Measurements from ENCODE around the gene NUP205. TPM values are rescaled to one million over a fixed set of nuclear protein-coding genes. Genes with fewer than 3 reads are reported as not detected.

Gene NUP205
- total and polyA plus RNA-seq, 2 of the 13 experiments (the other 11 are each of a cell fraction or from before 2014, with no cell fraction given), result 46.2 to 87.2 TPM

- no peak for TF ChIP-seq DNMT3B (CRISPR knock-in tag; conservative IDR thresholded peaks at IDR 0.05)
Observed at GRCh38 chr7:135672560-135673359, 115.0 kb downstream of the NUP205 start (continued).

- in situ Hi-C loops (cut with HindIII; ENCODE audit: extremely low pct_ligation_motif_present, low pct_unique_long_range_greater_than_20kb), result loop anchor here (10.0 kb wide), 1 partner anchor 331 kb away; no protein-coding TSS in a partner anchor
- FAIRE-seq, result no peak
- intact Hi-C loops (cut with micrococcal nuclease; ENCODE audit: unreplicated experiment), result loop anchor here (2.0 to 5.0 kb wide), 2 partner anchors 304 to 335 kb away; partner anchors contain the start of gene MTPN
Observed at GRCh38 chr7:135673360-135673706, 115.6 kb downstream of the NUP205 start.

More at GRCh38 chr7:135673360-135673706, 115.6 kb downstream of the NUP205 start:
- POLR2A ChIA-PET, result no interaction called here
- CTCF ChIA-PET (ENCODE audit: low intra/inter-chr PET ratio, low total read pairs), result no interaction called here
- peaks cover 1 to 32% of the 10 kb centered on the region in 2 experiments; a peak in 4 of 5 replicates for H3K36me3 ChIP-seq (replicated peaks in 1 of 2; ENCODE audit: control insufficient read depth in 1 of 2, insufficient read depth in 2 of 2, low read length in 2 of 2)
- H3K79me2 ChIP-seq (ENCODE audit: insufficient read depth, low read length), result peaks cover 19% of the 10 kb centered on the region
- DNase-seq (ENCODE audit: low spot score) (no peak), ATAC-seq (no peak)
- no TSS peak for BruUV-seq (replicated peaks)
- H3K4me2 ChIP-seq (ENCODE audit: low read depth, low read length), result no peak overlapping the region
- H3K4me3 ChIP-seq (replicated peaks in 1 of 3; ENCODE audit: insufficient read depth in 1 of 3, low read depth in 2 of 3, low read length in 3 of 3), result no peak overlapping the region
- WGBS (ENCODE audit: low lambda C conversion rate), result 94% methylated on average over 6 of the region's 6 CpGs
- no peak overlapping the region for H3K9ac ChIP-seq (ENCODE audit: insufficient read depth, low read depth, low read length)
- no peak for TF ChIP-seq REST (IDR thresholded peaks at IDR 0.05; ENCODE audit: borderline replicate concordance in 1 of 2, low read depth in 1 of 2, low read length in 2 of 2)
- TF ChIP-seq ZNF776 (CRISPR knock-in tag; IDR thresholded peaks at IDR 0.05), result no peak
- TF ChIP-seq ZNF350 (CRISPR knock-in tag; IDR thresholded peaks at IDR 0.05; ENCODE audit: borderline replicate concordance, low read depth), result no peak
- TF ChIP-seq ZNF3 (CRISPR knock-in tag; IDR thresholded peaks at IDR 0.05), result no peak
- no peak for TF ChIP-seq ZNF839 (CRISPR knock-in tag; IDR thresholded peaks at IDR 0.05; ENCODE audit: borderline replicate concordance)
- TF ChIP-seq ZNF142 (CRISPR knock-in tag; IDR thresholded peaks at IDR 0.05), result no peak
- TF ChIP-seq ZNF790 (CRISPR knock-in tag; IDR thresholded peaks at IDR 0.05; ENCODE audit: borderline replicate concordance), result no peak
- no peak for TF ChIP-seq ZNF546 (CRISPR knock-in tag; conservative IDR thresholded peaks at IDR 0.05)
- no peak overlapping the region for H3K27ac ChIP-seq (ENCODE audit: extremely low read length, insufficient read depth, low read length)
- H3K4me1 ChIP-seq (ENCODE audit: insufficient read depth, low read length), result no peaks in the 10 kb centered on the region
- no peaks in the 10 kb centered on the region for H3K9me3 ChIP-seq (ENCODE audit: low read length)
- no peaks in the 10 kb centered on the region; the same call in 1 of the 2 replicates for H4K20me1 ChIP-seq (ENCODE audit: insufficient read depth, low read length)
- no peak overlapping the region for H2AFZ ChIP-seq (ENCODE audit: low read length)
- H3K27me3 ChIP-seq (ENCODE audit: control insufficient read depth in 1 of 2, insufficient read depth in 2 of 2, low read length in 2 of 2), result no peaks in the 10 kb centered on the region

Measured in HepG2 (cell line).